HL-60/S4 treated with phorbol 12-myristate 13-acetate at 8.2 ng/mL for 4 days and 3 days (cell line): Measurements from ENCODE around the gene TNPO3.
"Not testable (repeated sequence)": the region's sequence is repeated elsewhere in the genome, so short reads cannot be mapped to it uniquely, and the experiment has no call there.

Experiments used
- in situ Hi-C: fragments of 300-500 bp; cut with MboI; formaldehyde crosslinking; loops from 2 replicates; pipeline ENCODE4 v1.15.0; 2022; ENCODE audit warnings: low sequenced_read_pairs

TNPO3 gene

DNA sequence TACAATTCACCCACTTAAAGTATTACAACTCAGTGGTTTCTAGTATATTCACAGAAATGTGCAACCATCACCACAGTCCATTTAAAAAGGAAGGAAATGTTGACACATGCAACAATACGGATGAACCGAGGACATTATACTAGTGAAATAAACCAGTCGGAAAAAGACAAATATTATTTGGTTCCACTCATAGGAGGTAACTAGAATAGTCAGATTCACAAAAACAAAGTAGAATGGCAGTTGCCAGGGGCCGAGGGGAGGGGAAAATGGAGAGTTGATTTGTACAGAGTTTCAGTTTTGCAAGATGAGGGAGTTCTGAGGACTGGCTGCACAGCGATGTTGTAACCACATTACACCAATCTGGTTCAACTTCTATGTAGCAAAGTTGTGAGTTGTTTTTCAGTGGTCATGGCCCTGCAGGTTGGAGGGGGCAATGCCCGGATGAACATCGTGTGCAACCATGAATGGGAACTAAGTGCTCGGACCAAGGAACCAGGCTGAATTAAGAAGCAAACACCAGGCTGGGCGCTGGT lies 17.6 kb upstream of the TNPO3 start:
- in situ Hi-C loops = no loop called here

DNA sequence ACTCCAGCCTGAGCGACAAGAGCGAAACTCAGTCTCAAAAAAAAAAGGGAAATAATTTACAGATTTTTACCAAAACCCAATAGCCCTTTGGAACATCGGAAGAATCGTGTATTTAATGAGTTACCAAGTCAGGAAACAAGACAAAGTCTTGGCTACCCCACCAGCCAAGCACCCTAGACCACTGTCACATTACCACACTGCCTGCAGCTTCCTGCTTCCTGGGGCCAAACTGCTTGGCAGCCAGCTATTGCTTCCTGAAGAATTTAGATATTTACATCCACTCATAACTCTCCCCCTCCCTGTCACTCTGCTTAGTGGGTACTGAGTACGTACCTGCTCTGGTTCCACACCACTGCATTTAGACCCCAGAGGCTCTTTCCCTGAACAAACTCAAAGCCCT lies 14.1 kb upstream of the TNPO3 start:
- in situ Hi-C loops = no loop called here

DNA sequence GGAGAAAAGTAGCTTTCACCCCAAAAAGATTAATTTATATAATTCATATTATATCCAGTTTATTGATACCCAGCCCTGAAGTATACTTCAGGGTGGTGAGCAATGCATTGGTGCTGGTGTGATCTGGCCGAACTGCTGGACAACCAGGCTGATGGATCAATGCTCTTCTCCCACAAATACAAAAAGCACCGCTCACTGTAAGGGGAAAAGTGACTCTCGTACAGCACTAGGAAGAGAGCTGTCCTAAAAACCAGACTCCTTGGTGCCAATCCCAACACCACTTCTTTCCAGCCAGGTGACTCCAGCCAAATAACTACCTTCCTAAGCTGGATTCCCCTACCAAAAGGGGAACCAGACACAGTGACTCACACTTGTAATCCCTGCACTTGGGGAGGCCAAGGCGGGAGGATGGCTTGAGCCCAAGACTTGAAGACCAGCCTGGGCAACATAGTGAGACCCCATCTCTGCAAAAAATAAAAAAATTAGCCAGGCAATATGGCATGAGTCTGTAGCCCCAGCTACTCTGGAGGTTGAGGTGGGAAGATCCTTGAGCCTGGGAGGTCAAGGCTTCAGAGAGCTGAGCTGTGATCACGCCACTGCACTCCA lies 13.1 kb upstream of the TNPO3 start:
- in situ Hi-C loops = no loop called here

DNA sequence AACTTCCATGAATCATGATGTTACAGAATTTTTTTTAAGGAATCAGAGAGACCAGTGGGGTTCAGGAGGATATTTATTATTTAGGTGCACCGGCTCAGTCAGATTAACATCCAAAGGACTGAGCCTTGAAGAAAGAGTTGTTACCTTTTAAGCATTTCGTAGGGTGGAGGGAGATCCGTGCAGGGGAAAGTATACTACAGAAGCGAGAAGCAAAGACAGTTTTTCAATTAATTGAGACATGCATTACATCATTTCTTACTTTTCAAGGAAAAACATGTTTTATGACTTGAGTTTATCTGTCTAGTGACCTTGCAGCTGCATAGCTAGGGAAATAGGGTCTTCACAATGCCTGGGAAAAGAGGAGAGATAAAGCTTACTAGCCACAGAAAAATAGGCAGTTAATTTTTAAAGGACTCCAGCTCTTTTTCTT lies 12.2 kb upstream of the TNPO3 start:
- in situ Hi-C loops = not testable (repeated sequence)

DNA sequence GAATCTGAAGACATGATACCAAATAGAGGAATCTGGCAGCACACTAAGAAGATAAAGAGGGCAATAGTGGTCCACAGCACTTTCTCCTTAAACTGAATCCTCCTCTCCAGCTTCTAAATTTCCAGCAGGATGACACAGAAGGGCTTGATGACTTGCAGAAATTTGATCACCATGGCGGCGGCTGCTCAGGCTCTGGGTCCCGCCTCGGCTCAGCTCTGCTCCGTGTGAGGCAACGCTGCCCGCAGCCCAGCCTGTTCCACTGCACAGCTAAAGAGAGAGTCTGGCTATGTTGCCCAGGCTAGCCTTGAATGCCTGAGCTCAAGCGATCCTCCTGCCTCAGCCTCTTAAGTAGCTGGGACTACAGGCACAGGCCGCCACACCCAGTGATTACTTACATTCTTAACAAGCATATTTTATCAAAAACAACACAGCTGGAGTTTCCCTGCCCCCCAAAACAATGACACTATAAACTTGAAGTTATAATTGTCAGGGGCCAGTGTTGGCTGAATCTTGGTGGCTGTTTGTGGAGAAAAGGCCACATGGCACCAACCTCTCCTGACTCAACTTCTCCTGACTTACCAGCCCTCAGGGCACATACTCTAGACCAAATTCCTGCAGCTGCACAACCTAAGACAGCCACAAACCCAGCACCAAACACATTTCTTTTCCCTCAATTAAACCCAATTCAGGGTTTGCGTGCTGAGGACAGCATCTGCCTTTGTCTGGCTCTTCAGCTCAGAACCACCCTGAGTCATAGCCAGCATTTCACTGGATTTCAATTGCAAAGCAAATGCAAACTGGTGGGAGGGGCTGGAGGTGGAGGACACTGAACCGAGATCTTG lies 11.6 kb upstream of the TNPO3 start:
- in situ Hi-C loops = no loop called here

DNA sequence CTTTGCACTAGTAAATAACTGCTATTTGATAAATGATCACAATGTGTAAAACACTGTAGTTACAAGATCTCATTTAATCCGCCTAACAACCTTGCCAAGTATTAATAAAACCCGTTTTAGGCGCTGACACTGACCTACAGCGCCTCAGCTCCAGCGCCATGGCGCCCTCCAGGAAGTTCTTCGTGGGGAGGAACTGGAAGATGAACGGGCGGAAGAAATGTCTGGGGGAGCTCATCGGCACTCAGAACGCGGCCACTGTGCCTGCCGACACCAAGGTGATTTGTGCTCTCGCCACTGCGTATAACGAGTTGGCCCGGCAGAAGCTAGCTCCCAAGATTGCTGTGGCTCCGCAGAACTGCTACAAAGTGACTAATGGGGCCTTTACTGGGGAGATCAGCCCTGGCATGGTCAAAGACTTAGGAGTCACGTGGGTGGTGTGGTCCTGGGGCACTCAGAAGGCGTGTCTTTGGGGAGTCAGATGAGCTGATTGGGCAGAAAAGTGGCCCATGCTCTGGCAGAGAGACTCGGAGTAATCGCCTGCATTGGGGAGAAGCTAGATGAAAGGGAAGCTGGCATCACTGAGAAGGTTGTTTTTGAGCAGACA lies 1.1 kb upstream of the TNPO3 start:
- in situ Hi-C loops = no loop called here

DNA sequence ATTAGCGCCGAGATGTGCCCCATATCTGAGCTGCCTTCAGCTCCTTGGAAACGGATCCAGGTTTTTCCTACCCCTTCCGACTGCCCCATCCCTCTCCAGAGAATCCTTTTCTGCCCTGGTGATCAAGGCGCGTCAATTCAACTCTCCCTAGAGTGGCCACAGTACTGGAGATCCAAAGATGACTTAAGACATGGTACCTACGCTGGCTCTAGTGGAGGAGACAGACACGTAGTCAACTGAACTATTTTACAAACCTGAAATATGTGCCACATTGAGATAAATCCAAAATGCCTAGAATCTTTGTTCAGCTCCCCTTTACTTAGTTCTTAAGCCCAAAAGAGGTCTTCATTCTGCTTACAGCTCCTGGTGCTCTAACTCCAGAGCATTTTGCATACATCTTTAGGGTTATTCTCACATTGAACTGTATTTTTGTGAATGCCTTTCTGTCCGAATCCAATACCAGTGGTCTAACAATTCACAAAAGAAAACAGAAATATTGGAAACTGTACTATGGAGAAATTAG lies 444 bp upstream of the TNPO3 start:
- in situ Hi-C loops = no loop called here

DNA sequence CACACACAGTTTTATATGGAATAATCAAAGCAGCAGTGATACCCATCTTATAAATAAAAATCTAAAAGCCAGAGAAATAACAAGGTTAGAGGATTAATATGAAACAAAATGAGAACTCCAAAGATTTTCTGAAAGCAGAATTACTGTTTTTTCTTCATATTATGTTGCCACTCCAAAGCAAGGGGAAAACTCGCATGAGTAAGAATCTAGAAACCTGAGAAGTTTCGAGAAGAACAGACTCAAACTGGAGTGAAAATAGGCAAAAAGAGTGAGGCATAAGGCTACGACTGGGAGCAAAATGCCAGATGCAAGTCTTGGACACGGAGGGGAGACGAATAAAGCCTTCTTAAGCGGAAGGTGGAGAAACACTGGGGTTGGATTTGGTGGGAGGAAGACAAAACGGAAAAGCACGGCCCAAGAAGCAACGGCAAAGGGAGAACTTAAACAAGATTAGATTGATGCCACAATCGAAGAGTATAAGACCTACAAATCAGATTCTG lies 923 bp downstream of the TNPO3 start:
- in situ Hi-C loops = no loop called here

DNA sequence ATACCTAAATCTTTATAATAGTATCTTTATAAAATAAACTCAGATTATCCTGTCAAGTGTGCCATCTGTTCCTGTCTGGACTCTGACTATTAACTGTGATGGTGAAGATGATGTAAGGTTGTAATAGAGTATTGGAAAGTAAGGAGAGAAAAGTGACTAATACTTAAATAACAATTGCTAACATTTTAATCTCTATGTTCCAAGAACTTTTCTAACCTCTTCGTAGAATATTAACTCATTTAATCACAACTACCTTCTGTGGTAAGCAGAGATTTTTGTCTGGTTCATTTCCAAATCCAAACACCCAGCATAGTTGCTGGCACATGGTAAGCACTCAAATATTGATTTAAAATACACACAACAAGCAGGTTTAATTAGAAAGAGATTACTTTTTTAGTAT lies 2.5 kb downstream of the TNPO3 start:
- in situ Hi-C loops = no loop called here

DNA sequence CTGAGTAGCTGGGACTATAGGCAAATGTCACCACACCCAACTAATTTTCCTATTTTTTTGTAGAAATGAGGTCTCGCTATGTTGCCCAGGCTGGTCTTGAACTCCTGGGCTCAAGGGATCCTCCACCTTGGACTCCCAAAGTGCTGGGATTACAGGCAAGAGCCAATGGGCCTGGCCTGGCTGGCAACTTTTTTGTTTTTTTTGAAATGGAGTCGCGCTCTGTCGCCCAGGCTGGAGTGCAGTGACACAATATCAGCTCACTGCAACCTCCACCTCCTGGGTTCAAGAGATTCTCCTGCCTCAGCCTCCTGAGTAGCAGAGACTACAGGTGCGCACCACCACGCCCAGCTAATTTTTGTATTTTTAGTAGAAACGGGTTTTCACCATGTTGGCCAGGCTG lies 3.5 kb downstream of the TNPO3 start:
- in situ Hi-C loops = not testable (repeated sequence)

DNA sequence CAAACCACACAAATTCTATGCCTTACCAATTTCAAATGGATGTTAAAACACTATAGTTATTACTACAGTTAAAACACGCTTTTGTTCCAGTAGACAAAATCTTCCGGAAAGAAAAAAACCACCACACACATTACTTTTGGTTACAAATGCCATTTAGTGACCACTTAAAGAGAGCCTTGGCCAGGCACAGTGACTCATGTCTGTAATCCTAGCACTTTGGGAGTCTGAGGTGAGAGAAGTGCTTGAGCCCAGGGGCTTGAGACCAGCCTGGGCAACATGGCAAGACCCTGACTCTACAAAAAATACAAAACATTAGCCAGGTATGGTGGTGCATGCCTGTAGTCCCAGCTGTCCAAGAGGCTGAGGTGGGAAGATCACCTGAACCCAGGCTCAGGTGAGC lies 7.2 kb downstream of the TNPO3 start:
- in situ Hi-C loops = no loop called here

DNA sequence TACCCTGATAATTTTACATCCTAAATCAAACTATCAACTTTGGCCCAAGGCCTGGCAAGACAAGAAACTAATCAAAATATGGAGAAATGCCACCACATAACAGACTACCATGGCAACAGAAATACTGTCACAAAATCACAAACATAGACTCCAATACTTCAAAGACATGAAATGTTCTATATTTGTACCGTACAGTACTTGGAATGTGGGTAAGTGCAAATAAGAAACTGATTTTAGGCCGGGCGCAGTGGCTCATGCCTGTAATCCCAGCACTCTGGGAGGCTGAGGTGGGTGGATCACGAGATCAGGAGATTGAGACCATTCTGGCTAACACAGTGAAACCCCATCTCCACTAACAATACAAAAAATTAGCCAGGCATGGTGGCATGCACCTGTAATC lies 9.2 kb downstream of the TNPO3 start:
- in situ Hi-C loops = no loop called here

DNA sequence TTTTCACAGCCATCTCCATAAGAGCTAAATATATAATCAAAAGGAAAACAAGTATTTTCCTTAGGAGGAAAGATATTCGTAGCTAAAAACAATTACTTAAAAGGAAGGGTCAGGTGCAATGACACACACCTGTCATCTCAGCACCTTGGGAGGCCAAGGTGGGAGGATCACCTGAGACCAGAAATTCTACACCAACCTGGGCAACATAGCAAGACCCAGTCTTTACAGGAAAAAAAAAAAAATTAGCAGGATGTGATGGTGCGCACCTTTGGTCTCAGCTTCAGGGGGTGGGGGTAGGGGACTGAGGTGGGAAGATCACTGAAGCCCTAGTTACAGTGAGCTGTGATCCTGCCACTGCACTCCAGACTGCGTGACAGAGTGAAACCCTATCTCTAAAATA lies 11.9 kb downstream of the TNPO3 start:
- in situ Hi-C loops = no loop called here

DNA sequence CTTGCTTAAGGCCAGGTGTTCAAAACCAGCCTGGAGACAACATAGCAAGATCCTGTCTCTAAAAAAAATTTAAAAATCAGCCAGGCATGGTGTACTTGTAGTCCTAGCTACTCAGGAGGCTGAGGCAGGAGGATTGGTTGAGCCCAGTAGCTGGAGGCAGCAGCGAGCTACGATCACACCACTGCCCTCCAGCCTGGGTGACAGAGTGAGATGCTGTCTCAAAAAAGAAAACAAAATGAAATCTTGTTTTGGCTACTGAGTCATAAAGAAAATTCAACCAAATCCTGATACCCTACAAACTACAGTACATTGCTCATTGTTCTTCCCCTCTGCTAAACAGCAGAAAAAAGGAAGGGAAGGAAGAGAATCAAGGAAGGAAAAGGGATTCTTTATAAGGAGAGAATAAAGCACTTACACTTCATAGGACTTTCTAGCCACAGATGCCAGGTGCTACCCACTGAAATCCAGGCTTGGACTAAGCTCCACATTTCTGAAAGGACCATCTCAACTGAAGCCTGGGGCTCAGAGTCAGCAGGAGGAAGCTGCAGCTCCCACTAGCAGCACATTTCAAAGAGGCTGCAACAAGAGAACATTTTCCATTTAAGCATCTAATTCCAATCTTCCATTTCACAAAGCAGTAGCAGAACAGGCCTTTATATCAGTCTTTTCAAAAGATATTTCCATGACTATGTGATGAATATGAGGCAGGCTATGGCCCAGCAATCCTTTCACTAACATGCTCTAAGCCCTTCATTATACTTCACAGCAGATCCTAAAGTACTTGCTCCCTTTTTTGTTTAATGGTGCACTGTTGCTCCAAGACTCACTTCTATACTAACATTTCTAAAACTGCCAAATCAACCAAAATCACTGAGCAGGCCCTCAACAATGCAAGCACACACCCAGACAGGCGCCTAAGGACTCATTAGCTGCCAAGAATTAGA lies 13.5 kb downstream of the TNPO3 start:
- in situ Hi-C loops = no loop called here

DNA sequence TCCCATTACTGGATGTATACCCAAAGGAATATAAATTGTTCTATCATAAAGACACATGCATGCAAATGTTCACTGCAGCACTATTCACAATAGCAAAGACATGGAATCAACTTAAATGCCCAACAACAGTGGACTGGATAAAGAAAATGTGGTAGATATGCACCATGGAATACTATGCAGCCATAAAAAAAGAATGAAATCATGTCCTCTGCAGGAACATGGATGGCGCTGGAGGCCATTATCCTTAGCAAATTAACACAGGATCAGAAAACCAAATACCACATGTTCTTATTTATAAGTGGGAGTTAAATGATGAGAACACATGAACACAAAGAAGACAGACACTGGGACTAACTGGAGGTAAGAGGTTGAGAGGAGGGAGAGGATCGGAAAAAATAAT lies 16.4 kb downstream of the TNPO3 start:
- in situ Hi-C loops = not testable (repeated sequence)

DNA sequence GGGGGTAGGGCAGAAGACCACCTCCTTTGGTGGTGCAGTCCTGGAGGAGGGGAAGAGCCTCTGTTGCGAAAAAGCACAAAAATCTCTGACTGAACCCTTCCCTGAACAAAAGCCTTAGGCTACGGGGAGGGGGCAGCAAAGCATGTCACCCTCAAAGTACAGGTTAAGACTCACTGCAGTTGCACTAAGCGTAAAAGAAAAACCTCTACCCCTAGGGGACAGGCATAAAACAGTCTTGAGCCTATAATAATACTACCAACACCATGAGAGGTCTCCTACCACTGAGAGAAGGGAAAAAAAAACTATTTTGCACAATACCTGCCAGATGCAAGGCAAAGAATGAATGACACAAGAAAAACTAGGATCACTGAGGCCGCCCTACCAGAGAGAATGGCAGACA lies 17.3 kb downstream of the TNPO3 start:
- in situ Hi-C loops = no loop called here

DNA sequence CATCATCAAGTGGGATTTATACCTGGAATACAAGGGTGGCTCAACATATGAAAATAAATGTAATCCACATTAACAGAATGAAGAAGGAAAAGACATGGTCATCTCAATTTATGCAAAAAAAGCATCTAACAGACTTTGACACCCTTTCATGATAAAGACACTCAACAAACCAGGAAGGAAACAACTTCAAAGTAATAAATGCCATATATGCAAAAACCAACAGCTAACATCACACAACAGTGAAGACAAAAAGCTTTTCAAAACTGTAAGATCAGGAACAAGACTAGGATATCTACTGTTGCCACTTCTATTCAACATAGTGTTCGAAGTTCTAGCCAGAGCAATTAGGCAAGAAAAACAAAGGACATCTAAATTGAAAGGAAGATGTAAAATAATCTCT lies 22.9 kb downstream of the TNPO3 start:
- in situ Hi-C loops = no loop called here

DNA sequence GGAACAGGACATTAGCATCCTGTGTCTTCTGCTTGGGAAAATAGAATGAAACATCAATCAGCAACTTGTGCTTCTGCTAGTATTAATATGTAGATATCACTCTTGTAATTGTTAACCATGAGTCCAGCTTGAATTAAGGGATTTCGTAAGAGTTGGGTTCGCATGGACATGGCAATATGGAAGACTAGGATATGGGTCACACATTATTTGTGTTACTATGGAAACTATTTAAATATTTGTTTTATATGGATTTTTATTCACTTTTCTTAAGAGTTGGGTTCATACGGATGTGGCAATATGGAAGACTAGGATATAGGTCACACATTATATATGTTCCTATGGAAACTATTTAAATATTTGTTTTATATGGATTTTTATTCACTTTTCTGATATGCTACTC lies 24.5 kb downstream of the TNPO3 start:
- in situ Hi-C loops = no loop called here

DNA sequence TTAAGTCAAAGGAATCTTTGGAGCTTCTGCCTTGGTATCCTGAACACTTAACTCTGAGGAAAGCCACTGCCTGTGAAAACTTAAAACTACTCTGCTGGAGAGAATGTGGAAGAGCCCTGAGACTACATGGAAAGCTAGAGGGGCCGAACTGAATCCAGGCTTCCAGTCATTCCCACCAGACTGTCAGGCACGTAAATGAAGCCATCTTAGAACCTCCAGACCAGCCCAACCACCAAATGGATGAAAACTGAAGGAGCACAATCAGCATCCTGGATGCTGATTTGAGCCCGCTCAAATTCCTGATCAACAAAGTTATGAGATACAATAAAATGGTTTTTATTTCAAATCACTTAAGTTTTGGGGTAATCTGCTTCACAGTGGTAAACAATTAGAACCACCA lies 30.8 kb downstream of the TNPO3 start:
- in situ Hi-C loops = no loop called here

DNA sequence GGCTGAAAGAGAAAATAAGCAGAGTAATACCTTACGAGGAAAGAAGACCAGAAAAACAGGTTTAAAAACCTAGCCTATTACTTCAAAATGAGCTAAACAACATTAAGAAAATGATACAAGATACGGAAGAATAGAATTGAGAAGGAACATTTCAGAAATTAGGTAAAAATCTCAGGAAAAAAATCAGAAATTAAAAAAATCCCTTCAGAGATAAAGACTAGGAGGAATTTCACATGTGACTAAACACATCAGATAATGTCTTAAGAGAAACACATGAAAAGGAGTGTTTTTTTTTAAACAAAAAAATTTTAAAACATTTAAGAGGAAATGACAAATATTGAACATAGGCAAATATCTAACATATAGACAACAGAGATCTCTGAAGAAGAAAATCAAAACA lies 33.3 kb downstream of the TNPO3 start:
- in situ Hi-C loops = no loop called here
